Stimulated activated CD4-positive, alpha-beta T cell treated with anti-CD3 and anti-CD28 coated beads, TNF-alpha, amount 100 ng/mL, for 24 hours (primary cell): ENCODE results near the gene CWF19L2.

Experiments
- DNase-seq, 3 experiments: peaks; one replicate each; pipeline ENCODE4 v3.0.0-alpha.2; 2020; ENCODE audit warnings: low read depth in 3 of 3

Gene CWF19L2

DNA sequence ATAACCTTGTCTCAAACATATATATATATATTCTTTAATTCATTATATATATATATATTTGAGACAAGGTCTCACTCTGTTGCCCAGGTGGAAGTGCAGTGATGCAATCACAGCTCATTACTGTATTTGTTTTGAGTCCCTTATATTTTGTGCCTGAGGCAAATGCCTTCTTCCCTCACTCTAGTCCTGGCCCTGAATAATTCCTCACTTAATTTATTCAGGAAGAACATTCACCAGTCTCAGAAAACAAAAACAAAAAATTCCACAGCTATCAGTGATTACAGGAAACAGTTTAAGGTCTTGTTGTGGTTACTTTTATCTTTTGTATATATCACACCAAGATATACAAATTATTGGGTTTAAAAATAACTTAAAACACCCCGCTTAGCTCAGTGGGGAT is 155.7 kb downstream of the CWF19L2 start:
- no peak for DNase-seq

DNA sequence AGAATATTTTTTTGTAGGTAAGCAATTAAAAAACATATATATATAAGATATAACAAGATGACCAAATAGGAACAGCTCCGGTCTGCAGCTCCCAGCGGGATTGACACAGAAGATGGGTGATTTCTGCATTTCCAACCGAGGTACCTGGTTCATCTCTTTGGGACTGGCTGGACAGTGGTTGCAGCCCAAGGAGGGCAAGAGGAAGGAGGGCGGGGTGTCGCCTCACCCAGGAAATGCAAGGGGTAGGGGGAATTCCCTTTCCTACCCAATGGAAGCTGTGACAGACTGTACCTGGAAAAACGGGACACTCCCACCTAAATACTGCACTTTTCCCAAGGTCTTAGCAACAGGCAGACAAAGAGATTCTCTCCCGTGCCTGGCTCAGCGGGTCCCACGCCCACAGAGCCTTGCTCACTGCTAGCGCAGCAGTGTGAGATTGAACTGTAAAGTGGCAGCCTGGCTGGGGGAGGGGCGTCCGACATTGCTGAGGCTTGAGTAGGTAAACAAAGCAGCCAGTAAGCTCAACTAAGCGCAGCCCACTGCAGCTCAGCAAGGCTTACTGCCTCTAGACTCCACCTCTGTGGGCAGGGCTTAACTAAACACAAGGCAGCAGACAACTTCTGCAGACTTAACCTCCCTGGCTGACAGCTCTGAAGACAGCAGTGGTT is 163.8 kb downstream of the CWF19L2 start:
- DNase-seq: no peak

DNA sequence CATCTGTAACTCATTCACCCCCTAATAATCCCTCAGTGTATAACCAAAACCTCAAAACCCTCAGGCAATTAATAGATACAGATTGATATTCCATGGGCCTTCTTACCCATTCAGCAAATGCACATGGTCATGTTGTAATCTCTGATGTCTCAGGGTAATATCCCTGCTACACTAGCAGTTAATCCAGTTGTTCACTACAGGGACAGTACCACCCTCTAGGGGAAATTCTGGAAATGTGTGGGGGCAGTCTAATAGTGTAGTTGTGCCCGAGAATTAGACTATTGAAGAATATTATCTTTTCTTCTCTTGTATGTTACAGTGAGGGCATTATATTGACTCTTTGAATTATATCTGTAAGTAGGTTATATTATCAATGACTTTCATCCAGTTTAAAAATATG is 175.4 kb downstream of the CWF19L2 start:
- no peak for DNase-seq
